ENCODE data around the gene ACTR3C.

The ACTR3C gene

GRCh38 chr7:150322833-150323681, at the start of gene ACTR3C, which contains the start of gene LRRC61:
Gene ACTR3C, minus strand, starts transcription at chr7:150323545. Its CDS starts 28,249 bp downstream, at chr7:150295296.
Gene LRRC61, plus strand, starts transcription at chr7:150323355. Its CDS starts 13,507 bp downstream, at chr7:150336862.
- H3K4me3 Mint-ChIP-seq = peak within 1 kb of the TSS; percentile 94
- H3K36me3 Mint-ChIP-seq (ENCODE audit: low read depth) = peaks cover 79% of the 10 kb centered on the region
- peak within 1 kb of the TSS; percentile 99 for H3K27ac Mint-ChIP-seq
- H3K9me3 Mint-ChIP-seq = no peaks in the 10 kb centered on the region
- peaks cover 69% of the 10 kb centered on the region for H3K4me1 Mint-ChIP-seq (ENCODE audit: low read depth)
- no peaks in the 10 kb centered on the region for H3K27me3 Mint-ChIP-seq
- peak; percentile 82 for DNase-seq

DNA sequence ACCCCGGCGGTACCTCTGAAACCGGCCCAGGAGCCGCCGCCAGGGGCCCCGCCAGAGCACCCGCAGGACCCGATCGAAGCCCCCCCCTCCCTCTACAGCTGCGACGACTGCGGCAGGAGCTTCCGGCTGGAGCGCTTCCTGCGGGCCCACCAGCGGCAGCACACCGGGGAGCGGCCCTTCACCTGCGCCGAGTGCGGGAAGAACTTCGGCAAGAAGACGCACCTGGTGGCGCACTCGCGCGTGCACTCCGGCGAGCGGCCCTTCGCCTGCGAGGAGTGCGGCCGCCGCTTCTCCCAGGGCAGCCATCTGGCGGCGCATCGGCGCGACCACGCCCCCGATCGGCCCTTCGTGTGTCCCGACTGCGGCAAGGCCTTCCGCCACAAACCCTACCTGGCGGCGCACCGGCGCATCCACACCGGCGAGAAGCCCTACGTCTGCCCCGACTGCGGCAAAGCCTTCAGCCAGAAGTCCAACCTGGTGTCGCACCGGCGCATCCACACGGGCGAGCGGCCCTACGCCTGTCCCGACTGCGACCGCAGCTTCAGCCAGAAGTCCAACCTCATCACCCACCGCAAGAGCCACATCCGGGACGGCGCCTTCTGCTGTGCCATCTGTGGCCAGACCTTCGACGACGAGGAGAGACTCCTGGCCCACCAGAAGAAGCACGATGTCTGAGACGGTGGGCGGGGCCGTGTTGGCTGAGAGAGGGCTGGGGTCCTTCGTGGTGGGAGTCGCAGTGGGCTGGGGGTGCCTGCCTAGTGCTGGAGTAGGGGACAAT, 49.1 kb upstream of the ACTR3C start:
- Mint-ChIP-seq H3K4me1 (ENCODE audit: low read depth) (peaks cover 59% of the 10 kb centered on the region), H3K9me3 (no peaks in the 10 kb centered on the region), H3K36me3 (ENCODE audit: low read depth) (peaks cover 53% of the 10 kb centered on the region), H3K27me3 (no peaks in the 10 kb centered on the region), H3K27ac (peak overlapping the region; percentile 14), H3K4me3 (no peak overlapping the region)
- DNase-seq = no peak

DNA sequence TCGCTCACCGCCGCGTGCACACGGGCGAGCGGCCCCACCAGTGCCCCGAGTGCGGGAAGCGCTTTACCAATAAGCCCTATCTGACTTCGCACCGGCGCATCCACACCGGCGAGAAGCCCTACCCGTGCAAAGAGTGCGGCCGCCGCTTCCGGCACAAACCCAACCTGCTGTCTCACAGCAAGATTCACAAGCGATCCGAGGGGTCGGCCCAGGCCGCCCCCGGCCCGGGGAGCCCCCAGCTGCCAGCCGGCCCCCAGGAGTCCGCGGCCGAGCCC, 48.6 kb upstream of the ACTR3C start:
- peaks cover 57% of the 10 kb centered on the region for H3K4me1 Mint-ChIP-seq (ENCODE audit: low read depth)
- no peak overlapping the region for H3K4me3 Mint-ChIP-seq
- no peak overlapping the region for H3K27ac Mint-ChIP-seq
- DNase-seq = no peak
- no peaks in the 10 kb centered on the region for H3K9me3 Mint-ChIP-seq
- H3K27me3 Mint-ChIP-seq = no peaks in the 10 kb centered on the region
- peaks cover 53% of the 10 kb centered on the region for H3K36me3 Mint-ChIP-seq (ENCODE audit: low read depth)

- H3K4me3 Mint-ChIP-seq = no peak overlapping the region
- H3K27ac Mint-ChIP-seq = no peak overlapping the region
- no peaks in the 10 kb centered on the region for H3K9me3 Mint-ChIP-seq
- DNase-seq = no peak
- H3K27me3 Mint-ChIP-seq = no peaks in the 10 kb centered on the region
- peaks cover 53% of the 10 kb centered on the region for H3K36me3 Mint-ChIP-seq (ENCODE audit: low read depth)
- H3K4me1 Mint-ChIP-seq (ENCODE audit: low read depth) = peaks cover 52% of the 10 kb centered on the region
Measured at GRCh38 chr7:150371131-150371995, 48.0 kb upstream of the ACTR3C start.

- peak overlapping the region; percentile 96 for H3K4me3 Mint-ChIP-seq
- H3K27ac Mint-ChIP-seq = peak overlapping the region; percentile 97
- no peaks in the 10 kb centered on the region for H3K27me3 Mint-ChIP-seq
- H3K9me3 Mint-ChIP-seq = no peaks in the 10 kb centered on the region
- H3K4me1 Mint-ChIP-seq (ENCODE audit: low read depth) = peaks cover 51% of the 10 kb centered on the region
- no peak for DNase-seq
- H3K36me3 Mint-ChIP-seq (ENCODE audit: low read depth) = peaks cover 53% of the 10 kb centered on the region
Measured at GRCh38 chr7:150370612-150371071, 47.3 kb upstream of the ACTR3C start.

- DNase-seq = no peak
- peak overlapping the region; percentile 96 for H3K4me3 Mint-ChIP-seq
- H3K27me3 Mint-ChIP-seq = no peaks in the 10 kb centered on the region
- H3K4me1 Mint-ChIP-seq (ENCODE audit: low read depth) = peaks cover 49% of the 10 kb centered on the region
- H3K9me3 Mint-ChIP-seq = no peaks in the 10 kb centered on the region
- peaks cover 52% of the 10 kb centered on the region for H3K36me3 Mint-ChIP-seq (ENCODE audit: low read depth)
- H3K27ac Mint-ChIP-seq = peak overlapping the region; percentile 97
Measured at GRCh38 chr7:150369748-150370501, 46.6 kb upstream of the ACTR3C start.

- H3K4me3 Mint-ChIP-seq = peak overlapping the region; percentile 96
- DNase-seq = peak; percentile 54
- no peaks in the 10 kb centered on the region for H3K9me3 Mint-ChIP-seq
- H3K4me1 Mint-ChIP-seq (ENCODE audit: low read depth) = peaks cover 50% of the 10 kb centered on the region
- peak overlapping the region; percentile 97 for H3K27ac Mint-ChIP-seq
- no peaks in the 10 kb centered on the region for H3K27me3 Mint-ChIP-seq
- peaks cover 45% of the 10 kb centered on the region for H3K36me3 Mint-ChIP-seq (ENCODE audit: low read depth)
Measured at GRCh38 chr7:150368884-150369747, 45.8 kb upstream of the ACTR3C start.

DNA sequence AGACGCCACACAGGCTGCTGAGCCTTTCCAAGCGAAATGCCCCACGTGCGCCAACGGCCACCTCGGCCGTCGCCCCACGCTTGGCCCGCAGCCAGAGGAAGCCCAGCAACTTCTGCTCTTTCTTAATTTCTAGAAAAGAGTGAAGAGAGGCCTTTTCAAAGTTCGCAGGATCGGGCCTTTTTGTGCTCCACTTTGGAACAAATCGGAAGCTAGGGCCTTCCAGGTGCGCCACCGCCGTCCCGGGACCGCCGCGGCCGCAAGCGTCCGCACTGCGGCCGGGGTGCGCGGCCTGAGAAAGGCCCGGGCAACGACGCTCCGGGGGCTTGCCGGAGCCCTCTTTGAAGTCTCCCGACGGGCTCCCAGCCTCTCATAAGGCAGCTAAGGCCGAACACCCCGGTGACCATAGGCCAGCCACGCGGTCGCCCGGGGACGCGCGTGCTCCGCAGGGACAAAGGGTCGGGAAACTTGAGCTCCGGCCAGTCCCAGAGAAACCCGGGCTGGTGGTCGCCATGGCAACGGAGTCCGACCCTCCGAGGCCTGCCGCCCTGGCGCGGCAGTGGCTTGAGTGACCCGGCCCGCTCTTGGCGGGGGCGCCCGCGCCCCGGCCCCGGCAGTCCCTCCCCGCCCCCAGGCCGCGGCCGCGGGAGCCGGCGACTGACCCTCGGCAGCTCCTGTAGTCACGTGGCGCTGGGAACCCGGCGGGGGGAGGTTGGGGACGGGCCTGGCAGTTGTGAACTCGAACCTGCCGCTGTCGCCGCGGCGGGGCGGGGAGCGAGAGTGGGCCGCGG, 44.9 kb upstream of the ACTR3C start, which contains the start of gene REPIN1:
REPIN1 (plus strand) TSS at position 727 of the 788 bp plus-strand sequence. CDS start 890 bp downstream, outside the sequence.
- peak within 1 kb of the TSS; percentile 96 for H3K4me3 Mint-ChIP-seq
- H3K27ac Mint-ChIP-seq = peak within 1 kb of the TSS; percentile 97
- H3K36me3 Mint-ChIP-seq (ENCODE audit: low read depth) = peaks cover 37% of the 10 kb centered on the region
- peak; percentile 89 for DNase-seq
- H3K4me1 Mint-ChIP-seq (ENCODE audit: low read depth) = peaks cover 50% of the 10 kb centered on the region
- H3K9me3 Mint-ChIP-seq = no peaks in the 10 kb centered on the region
- no peaks in the 10 kb centered on the region for H3K27me3 Mint-ChIP-seq

GRCh38 chr7:150367677-150368095, 44.3 kb upstream of the ACTR3C start:
- Mint-ChIP-seq H3K4me1 (ENCODE audit: low read depth) (peaks cover 45% of the 10 kb centered on the region), H3K27ac (peak overlapping the region; percentile 97), H3K36me3 (ENCODE audit: low read depth) (peaks cover 31% of the 10 kb centered on the region), H3K9me3 (no peaks in the 10 kb centered on the region), H3K4me3 (peak overlapping the region; percentile 96), H3K27me3 (no peaks in the 10 kb centered on the region)
- no peak for DNase-seq

DNA sequence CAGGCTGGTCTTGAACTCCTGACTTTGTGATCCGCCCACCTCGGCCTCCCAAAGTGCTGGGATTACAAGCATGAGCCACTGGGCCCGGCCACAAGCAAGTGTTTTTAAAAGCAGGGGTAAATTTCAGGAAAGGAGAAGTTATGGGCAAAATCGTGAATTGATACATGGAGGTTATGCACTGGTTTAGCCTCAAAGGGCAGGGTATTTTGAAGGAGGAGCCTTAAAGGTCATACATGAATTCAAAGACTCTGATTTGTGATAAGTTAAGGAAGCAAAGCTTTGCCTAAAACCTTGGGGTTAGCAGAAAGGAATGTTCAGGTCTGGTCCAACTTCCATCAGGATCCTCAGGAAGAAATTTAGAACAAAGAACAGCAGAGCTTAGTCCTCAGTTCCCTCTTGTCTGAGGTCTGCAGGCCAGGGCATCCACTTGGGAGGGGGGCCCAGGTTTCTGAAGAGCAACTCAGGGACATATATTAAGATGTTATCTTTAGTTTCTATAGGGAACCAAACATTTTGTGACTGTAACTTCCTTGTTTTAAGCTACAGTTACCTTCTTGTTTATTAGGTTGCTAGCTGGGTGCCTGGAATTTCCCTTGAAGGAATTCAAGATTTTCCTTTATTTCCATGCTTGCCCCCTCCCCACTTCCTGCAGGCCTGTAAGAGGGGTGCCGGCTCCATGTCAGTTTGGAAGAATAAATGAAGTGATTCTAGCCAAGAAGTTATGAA, 42.5 kb upstream of the ACTR3C start:
- Mint-ChIP-seq H3K36me3 (ENCODE audit: low read depth) (peaks cover 21% of the 10 kb centered on the region), H3K4me3 (no peak overlapping the region), H3K4me1 (ENCODE audit: low read depth) (peaks cover 41% of the 10 kb centered on the region), H3K9me3 (no peaks in the 10 kb centered on the region), H3K27me3 (no peaks in the 10 kb centered on the region), H3K27ac (peak overlapping the region; percentile 37)
- no peak for DNase-seq

- Mint-ChIP-seq H3K4me3 (no peak overlapping the region), H3K27ac (no peak overlapping the region), H3K36me3 (ENCODE audit: low read depth) (peaks cover 15% of the 10 kb centered on the region), H3K27me3 (no peaks in the 10 kb centered on the region), H3K4me1 (ENCODE audit: low read depth) (peaks cover 34% of the 10 kb centered on the region), H3K9me3 (no peaks in the 10 kb centered on the region)
- no peak for DNase-seq
Measured at GRCh38 chr7:150365194-150365593, 41.8 kb upstream of the ACTR3C start.

DNA sequence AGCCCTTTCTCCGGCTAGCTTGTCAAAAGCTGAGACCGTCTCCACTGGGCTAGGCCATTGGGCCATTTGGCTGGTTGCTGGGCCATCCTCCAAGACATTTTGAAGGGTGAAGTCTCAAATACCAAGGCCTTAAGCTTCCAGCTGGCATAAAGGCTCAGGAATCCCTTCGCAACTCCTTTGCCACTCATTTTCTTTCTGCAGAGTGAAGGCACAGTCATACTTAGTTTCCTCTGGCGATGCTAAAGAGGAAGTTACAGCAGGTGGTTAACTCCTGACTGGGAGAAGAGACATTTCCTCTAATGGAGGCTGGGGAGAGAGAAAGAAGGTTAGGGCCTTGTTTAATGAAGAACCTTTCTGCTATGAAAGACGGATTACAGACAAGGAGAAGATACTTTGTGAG, 40.5 kb upstream of the ACTR3C start:
- Mint-ChIP-seq H3K36me3 (ENCODE audit: low read depth) (peaks cover 4% of the 10 kb centered on the region), H3K4me3 (no peak overlapping the region), H3K9me3 (no peaks in the 10 kb centered on the region), H3K27me3 (no peaks in the 10 kb centered on the region), H3K4me1 (ENCODE audit: low read depth) (peaks cover 37% of the 10 kb centered on the region), H3K27ac (no peak overlapping the region)
- DNase-seq = no peak

Data from activated T-cell treated with anti-CD3 and anti-CD28 coated beads, Interleukin-2, amount 50 U/mL, for 24 hours (primary cell).